GM13977 (cell line): ENCODE measurements around the gene MAGEB3.

Experiments
- DNase-seq: peaks from one replicate; pipeline ENCODE4 v3.0.0; 2012; ENCODE audit warnings: low spot score
- CTCF ChIP-seq: IDR thresholded peaks from 2 replicates; pipeline ENCODE4 v1.5.1; 2012; ENCODE audit warnings: mild to moderate bottlenecking, control low read depth; ENCODE audit not compliant: insufficient read depth; ENCODE audit errors: extremely low read depth, missing control alignments
- in situ Hi-C: fragments of 300-500 bp; cut with MboI; formaldehyde crosslinking; loops from one replicate; pipeline ENCODE4 v1.12.0; 2022; ENCODE audit warnings: low sequenced_read_pairs, low pct_unique_long_range_greater_than_20kb, mixed read lengths, inconsistent platforms; ENCODE audit not compliant: unreplicated experiment

Gene MAGEB3

GRCh38 chrX:30283456-30284200 lies 53.2 kb downstream of the MAGEB3 start:
- DNase-seq = no peak
- in situ Hi-C loops = no loop called here
- no peak for TF ChIP-seq CTCF
